ENCODE data around the gene C17orf58.

- no peak for TF ChIP-seq CTCF (IDR thresholded peaks at IDR 0.05)
- no peak for TF ChIP-seq ZFX (IDR thresholded peaks at IDR 0.05; ENCODE audit: borderline replicate concordance)
Observed at GRCh38 chr17:68035523-68036303, 39.4 kb upstream of the C17orf58 start, which contains the start of gene KPNA2.

Data from 22Rv1 (cell line).